OCI-M2 (cell line): ENCODE measurements around the gene BANK1.

Experiments used
- DNase-seq: peaks from one replicate; lab custom pipeline; 2025; ENCODE audit not compliant: unreplicated experiment; lab: John Stamatoyannopoulos, UW

Gene BANK1

DNA sequence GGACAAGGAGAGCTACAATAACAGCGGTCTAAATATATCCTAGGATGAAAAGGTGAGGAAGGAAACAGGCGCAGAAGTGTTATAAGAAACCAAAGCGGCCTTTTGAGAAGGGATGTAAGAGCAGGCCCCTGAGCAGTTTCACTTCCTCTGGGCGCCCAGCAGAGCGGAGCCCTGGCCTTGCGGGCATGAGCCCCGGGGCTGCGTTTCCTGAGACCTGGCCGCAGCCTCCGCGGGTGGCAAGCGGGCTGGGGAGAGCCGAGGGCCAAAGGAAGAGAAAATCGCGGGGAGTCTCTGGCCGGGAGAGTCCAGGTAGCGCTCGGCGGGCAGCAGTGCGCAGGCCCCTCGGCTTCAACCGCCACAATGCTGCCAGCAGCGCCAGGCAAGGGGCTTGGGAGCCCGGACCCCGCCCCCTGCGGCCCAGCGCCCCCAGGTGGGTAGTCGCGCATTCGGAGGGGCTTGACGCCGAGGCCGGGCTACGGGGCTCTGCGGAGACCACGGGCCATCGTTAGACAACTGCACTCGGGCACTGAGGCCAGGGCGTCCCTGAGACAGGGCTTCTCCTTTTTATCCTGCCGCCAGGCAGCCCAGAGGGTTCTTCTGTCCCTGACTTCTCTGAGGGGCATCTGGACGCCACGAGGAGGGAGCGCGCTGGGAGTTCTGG, at the start of gene BANK1:
BANK1 (plus strand) TSS at position 210 of the 661 bp plus-strand sequence; CDS start at position 361, 151 bp downstream.
- DNase-seq, result peak; percentile 29

DNA sequence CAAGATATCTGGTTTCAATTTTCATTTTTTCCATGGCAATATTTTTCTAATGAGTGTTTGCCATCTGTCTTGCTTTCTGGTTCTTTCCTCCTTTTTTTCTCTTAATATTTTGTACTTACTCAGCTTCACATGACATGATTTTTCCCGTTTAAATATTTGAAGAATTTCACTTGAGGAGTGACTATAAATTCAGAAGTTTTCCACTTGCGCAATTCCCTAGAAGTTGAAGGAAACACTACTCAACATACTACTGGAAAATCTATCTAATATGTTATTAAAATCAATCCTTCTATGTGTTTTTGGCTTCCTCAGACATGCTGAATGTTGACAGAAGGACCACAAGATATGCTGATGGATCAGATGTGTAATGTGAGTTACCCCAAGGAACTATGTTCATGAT, 36.8 kb upstream of the BANK1 start:
- no peak for DNase-seq

- no peak for DNase-seq
These were observed 34.3 kb upstream of the BANK1 start for GRCh38 chr4:101756181-101756580.

GRCh38 chr4:101761405-101761804, 29.1 kb upstream of the BANK1 start:
- DNase-seq, result no peak

DNA sequence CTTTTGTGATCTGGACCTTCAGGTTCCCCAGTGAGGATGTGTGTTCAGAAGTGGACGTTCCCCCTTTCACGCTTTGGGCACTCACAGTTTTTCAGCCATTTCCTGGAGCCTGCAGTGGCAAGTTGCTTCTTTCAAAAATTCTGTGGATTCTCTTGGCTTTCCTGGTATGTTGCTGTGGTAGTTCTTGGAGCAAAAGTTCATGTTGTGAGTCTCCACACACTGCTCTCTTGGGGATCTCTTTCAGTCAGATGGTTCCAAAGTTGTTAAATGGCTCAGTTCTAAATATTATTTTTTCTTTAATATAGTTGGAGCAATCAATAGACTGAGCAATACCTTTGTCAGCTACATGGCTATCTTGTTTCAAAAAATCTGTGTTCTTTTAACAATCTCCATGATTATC, 28.5 kb upstream of the BANK1 start:
- no peak for DNase-seq

- DNase-seq, result no peak
These were observed 28.0 kb upstream of the BANK1 start for GRCh38 chr4:101762534-101762933.

GRCh38 chr4:101763576-101763975, 27.0 kb upstream of the BANK1 start:
- no peak for DNase-seq

GRCh38 chr4:101774807-101775206, 15.7 kb upstream of the BANK1 start:
- no peak for DNase-seq

DNA sequence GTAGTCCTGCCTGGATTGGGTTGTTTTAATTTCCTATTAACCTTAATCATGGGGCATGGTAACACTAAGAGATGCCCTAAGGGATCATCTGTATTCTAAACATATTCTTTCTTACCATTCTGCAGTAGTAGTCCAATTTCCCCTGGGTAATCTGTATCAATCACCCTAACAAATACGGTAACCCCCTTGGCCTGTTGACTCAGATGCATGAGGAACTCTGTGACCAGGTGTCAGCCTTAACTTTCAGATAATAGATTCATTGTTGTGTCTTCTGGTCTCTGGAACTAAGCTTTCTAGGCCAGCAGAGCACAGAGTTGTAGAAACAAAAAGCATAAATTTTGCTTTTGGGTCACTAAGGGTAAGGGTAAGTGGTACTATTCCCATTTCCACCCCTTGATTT, 13.1 kb upstream of the BANK1 start:
- no peak for DNase-seq

GRCh38 chr4:101780284-101780683, 10.2 kb upstream of the BANK1 start:
- no peak for DNase-seq

DNA sequence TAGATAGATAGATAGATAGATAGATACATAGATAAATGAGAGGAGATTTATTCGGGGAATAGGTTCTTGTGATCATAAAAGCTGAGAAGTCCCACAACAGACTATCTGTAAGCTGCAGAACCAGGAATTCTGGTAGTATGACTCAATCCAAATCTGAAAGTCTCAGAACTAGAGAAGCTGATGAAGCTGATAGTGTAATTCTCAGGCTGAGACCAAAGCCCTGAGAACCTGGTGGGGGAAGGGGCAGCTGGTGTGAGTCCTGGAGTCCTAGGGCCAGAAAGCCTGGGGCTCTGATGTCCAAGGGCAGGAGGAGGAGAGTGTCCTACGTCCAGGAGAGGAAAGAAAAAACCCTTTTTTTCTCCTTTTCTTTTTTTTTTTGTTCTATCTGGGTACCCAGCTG, 8.0 kb upstream of the BANK1 start:
- no peak for DNase-seq

- no peak for DNase-seq
These were observed 5.6 kb upstream of the BANK1 start for GRCh38 chr4:101784957-101785356.

DNA sequence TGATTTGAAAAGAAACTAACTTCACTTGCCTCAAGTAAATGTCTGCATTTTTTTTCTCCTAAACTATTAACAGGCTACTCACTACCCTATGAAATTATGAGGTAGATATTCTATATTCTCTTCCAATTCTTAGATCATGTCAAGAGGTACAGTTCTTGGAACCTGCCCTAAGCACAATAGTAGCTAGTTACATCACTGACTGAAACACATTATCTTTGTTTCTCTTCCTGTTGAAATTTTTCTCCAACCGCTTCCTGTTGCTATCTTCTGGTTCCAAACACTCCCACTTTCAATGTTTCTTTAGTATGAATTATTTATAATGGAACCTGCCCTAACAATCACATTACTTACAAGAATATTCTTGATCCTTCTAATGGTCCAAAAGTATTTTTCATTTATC, 5.0 kb upstream of the BANK1 start:
- DNase-seq, result no peak

DNA sequence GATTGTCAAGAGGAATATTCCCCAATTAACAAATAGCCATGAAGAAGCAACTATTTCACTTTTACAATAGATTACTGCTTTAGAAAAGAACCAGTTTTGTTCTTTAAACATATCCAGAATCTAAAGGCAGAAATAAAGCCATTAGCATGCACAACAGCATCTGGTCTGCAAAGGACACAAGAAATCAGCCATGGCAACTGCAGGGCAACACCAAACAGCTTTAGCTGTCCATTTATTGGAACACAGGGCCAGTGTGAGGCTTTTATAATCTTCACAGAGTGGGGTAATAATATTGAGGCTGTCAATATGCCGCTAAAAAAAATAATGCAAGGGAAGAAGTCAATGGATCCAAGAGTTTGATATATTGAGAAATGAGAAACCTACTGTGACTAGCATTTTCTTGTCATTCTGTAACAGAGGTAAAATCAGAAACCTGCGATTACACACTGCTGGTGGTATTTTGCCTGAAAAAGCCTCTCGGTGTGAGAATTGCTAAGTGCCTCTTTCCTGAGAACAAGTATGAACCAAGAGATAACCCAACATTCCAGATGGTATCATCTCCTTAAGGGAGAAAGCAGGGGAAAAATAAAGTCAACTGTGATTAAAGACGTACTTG, 2.7 kb upstream of the BANK1 start:
- no peak for DNase-seq

DNA sequence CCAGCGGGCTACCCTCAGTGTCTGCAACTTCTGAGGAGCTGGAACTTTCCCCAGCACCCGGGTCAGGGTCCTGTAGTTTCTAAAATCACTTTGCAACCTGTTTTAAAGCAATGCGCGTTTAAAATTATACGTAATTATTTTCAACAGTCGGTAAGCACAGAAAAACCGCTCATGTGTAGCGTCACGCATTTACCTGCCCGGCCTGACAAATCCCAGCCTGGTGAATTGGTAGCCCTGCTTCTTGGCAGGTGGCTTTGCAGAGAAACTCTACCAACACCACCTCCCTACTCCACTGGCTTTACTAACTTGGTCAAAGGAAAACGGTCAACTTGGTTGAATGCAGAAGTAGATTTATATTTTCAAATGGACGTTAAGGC, 640 bp downstream of the BANK1 start:
- DNase-seq, result no peak

DNA sequence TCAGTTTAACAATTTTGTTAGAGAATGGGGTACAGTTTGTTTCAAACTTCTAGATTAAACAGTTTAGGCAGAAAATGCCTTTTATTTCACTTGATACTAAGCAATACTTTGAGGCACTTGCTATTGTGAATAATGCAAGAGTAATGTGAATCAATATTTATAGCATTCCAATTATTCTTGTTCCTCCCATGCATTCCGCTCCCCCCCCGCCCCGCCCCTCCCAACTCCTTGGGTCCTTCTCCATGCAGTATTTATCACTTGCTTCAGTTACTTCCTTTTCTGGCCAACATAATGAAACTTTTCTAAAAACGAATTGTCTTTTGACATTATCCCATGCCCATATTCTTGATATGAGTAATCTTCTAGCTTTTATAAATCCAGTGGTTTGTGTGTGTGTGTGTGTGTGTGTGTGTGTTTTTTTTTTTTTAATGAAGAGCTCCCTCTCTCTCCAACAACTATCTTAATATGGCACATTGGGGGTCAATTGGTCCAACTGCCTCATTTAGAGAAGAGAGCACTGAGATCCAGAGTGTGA, 1.6 kb downstream of the BANK1 start:
- DNase-seq, result no peak

- no peak for DNase-seq
These were observed 2.9 kb downstream of the BANK1 start for GRCh38 chr4:101793397-101793796.

DNA sequence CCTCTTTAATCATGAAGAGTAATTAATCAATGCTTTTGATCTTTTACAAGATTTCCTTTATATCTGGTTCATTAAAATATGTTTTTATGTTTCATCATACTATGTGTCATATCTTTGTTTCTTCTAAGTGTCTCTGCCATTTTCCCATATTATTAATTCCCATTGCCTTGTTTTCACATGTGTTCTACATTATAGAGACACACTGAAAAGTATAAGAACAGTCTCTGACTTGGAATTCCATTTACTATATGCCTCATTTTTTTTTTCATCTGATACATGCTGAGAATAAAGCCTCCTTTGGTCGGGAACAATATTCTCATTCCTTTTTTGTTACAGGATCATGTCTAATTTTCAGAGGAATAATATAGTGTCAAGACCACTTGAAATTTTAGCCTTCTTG, 4.3 kb downstream of the BANK1 start:
- DNase-seq, result no peak

- DNase-seq, result no peak
These were observed 5.2 kb downstream of the BANK1 start for GRCh38 chr4:101795704-101796103.

DNA sequence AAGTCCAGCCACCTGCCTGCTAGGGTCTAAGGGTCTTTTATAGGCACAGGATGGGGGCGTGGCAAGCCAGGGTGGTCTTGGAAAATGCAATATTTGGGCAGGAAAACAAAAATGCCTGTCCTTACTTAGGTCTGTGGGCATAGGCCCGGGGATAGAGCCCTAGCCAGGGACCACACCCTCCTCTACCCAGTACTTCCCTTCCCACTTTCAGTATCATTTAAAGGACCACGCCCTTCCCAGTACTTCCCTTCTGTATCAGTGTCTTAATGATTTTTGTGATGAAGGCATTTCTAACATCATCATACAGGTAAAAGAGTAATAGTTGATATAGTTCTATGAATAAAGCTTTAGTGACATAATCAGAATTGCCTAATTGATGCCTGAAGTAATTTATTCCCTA, 11.4 kb downstream of the BANK1 start:
- DNase-seq, result no peak

- DNase-seq, result no peak
These were observed 16.4 kb downstream of the BANK1 start for GRCh38 chr4:101806914-101807313.

- no peak for DNase-seq
These were observed 16.8 kb downstream of the BANK1 start for GRCh38 chr4:101807351-101807750.

DNA sequence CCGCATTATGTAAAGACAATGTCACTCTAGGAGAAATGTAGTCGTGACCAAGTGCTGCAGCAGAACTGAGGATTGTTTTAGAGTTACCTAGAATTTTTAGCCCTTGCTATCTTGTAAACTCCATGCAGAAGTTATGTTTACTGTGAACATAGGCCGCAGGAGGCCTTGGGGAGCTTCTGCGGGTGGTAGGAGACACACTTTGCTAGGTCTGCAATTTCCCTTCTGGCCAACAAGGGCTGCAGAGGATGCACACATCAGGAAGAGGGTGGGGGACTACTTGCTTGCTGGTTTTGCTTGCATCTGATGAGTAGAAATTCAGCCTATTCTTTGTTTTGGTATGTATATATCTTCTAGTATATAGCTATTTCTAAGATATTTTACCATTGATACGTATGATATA, 23.1 kb downstream of the BANK1 start:
- DNase-seq, result no peak
